Anterior cingulate cortex (tissue), 58 donors: ENCODE data around the gene NT5C3B.
A peak's percentile ranks its signal among the peaks of the same experiment; 100 is the strongest.

ENCODE experiments used
- DNase-seq, 58 donors: peaks; one replicate each; lab custom pipeline; 2025; lab: John Stamatoyannopoulos, UW

The NT5C3B gene

GRCh38 chr17:41812381-41813151, 23.5 kb downstream of the NT5C3B start, which contains the start of gene FKBP10:
TSS of gene FKBP10 (plus strand) at chr17:41813004. CDS start at chr17:41813035, 31 bp downstream.
- peak in 44 of 58 donors; percentile 9 to 69 (median 44) for DNase-seq

GRCh38 chr17:41811549-41812380, 24.3 kb downstream of the NT5C3B start, which contains the start of gene P3H4:
TSS of gene P3H4 (minus strand) at chr17:41811949. CDS start at chr17:41811915, 34 bp downstream.
- DNase-seq, result peak in 55 of 58 donors; percentile 10 to 86 (median 64)

GRCh38 chr17:41810659-41811548, 25.1 kb downstream of the NT5C3B start:
- peak in 3 of 58 donors; percentile 31 to 54 (median 52) for DNase-seq

GRCh38 chr17:41806685-41807445, 29.2 kb downstream of the NT5C3B start:
- no peak for DNase-seq

- no peak for DNase-seq
Measured at GRCh38 chr17:41803049-41804020, 32.7 kb downstream of the NT5C3B start.

GRCh38 chr17:41801374-41802271, 34.4 kb downstream of the NT5C3B start:
- DNase-seq, result peak in 54 of 58 donors; percentile 20 to 87 (median 58)

DNA sequence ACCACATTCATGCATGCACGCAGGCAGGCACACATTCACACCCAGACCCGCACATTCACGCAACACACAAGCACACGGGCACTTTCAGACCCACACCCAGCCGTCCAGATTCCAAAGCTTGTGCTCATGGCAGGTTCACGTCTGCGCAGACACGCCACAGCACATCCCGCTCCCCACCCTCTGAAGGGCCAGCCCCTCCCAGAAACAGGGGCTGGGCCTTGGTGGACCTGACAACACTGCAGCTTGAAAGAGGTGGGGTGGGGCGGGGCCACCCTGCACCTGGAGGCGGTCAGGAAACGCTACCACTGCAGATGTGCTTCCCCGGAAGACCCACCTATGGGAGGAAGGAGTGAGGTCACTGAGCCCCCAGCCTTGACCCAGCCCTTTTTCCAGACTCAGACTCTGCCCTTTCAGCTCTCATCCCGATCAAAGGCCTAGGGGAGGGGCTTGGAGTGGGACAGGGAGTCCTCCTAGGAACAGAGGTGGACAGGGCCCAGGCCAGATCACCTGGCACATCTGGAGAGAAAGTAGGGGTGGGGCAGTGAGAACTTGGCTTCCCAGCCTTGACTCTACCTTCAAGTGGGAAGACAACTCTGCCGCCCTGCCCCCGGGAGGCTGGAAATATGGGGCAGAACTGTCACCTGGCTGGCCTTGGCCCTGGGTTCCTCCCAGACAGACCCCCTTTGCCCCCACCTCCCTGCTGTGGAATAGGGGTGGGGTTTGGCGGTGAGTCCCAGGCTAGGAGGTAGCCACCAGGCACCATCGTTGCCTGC, 35.2 kb downstream of the NT5C3B start:
- DNase-seq, result no peak

DNA sequence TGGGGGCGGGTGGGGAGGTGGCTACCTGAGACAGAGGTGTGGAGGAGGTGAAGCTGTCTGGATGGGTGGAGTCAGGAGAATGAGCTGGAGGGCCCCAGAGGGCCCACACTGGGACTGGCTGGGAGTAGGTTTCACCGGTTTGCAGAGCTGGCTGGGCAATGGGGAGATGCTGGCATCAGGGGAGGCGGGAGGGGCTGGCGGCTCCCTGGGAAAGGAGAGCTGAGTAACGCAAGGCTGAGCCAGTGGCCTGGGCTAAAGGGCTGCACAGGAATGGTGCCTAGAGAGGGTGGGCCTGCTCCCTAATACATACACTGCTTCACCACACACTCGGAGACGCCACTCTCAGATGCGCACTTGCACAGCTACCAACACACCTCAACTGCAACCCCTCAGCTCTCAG, 36.7 kb downstream of the NT5C3B start:
- no peak for DNase-seq

DNA sequence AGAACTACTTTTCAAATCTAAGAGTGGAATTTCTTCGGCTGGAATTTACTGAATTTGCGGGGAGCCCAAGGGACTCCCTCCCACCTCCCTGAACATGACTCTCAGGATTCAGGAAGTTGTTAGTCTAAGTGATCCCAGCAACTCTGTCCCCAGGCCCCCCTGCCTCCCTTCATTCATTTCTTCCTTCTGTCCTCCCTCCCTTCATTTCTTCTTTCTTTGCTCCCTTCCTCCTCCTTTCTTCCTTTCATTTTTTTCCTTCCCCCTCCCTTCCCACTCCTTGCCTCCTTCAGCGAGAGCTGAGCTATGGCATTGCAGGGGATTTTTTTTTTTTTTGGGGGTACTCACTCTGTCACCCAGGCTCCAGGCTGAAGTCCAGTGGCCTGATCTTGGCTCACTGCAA, 38.7 kb downstream of the NT5C3B start:
- DNase-seq, result no peak

- DNase-seq, result no peak
Measured at GRCh38 chr17:41796121-41796895, 39.7 kb downstream of the NT5C3B start.

- no peak for DNase-seq
Measured at GRCh38 chr17:41794540-41794975, 41.5 kb downstream of the NT5C3B start.

DNA sequence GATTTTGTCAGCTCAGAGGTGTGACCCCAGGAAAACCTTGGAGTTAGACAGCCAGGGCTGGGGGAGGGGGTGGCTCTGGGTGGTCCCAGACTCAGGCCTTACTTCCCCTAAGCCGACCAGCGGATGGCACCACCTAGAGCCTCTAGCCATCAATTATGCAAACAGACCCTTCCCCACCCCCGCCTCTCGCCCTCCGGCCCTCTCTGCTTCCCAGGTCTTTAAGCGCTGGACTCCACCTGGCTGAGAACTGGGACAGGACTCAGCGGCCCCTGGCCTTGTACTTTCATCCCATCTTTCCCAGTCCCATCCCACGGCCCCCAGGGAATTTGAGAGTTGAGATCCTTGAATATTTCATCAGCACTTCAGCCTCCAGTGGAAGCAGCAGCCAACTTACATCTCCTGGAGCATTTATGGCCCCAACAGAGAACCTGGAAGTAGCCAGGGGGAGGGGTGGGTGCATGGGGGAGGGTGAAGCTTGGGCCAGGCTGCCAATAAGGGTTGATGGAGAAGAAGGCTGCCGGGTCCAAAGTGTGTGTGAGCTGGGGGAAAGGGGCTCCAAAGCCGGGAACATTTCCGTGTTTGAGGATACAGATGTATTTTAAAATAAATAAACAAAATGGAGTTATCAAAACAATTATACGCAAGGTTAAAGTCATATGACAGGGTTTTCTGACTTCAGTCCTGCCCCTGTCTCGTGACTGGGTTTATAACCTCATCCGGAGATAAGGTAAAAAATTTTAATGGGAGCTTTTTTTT, 42.1 kb downstream of the NT5C3B start:
- no peak for DNase-seq

DNA sequence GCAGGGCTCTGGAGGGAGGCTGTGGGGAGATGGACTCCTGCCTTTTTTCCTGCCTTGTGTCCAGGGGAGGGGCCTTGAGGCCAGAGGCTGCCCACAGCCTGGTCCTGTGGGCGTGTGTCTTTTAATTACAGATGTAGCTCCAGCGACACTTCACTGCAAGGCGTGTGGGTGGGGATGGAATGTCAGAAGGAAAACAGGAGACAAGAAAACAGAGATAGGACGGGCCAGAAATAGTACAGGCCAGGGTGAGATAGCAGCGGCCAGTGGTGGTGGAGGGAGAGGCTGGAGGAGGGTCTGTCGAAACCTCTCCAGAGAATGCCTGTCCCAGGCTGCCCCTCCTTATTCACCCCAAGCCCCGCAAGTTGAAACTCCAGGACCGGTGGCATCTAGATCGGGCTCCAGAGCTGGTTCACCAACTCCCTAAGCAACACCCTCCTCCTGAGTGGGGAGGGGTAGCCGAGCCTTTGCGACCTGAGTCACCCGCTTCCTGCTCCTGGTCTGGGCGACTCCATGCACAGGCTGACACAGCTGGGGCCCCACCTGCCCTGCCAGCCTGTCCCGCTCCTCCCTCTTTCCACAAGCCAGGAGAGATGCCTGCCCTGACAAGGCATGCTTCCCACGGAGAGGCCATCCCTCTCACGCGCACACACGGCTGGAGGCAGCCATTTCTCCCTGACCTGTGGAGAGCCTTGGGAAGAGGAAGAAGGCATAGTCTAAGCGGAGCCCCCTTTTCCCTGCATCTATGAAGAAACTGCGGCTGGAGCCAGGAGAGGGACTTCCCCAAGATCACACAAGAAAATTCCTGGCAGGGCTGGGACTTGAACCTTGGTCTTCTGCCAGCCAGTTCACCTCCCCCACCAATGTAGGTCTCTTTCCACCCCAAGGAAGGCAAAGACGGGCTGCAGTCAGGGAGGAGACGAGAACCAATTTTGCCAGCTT, 42.9 kb downstream of the NT5C3B start:
- no peak for DNase-seq

- DNase-seq, result no peak
Measured at GRCh38 chr17:41787021-41787418, 49.0 kb downstream of the NT5C3B start.
